ENCODE results near the gene GET4. TPM values are rescaled to one million over a fixed set of nuclear protein-coding genes. Genes with fewer than 3 reads are reported as not detected.
A peak's percentile ranks its signal among the peaks of the same experiment; 100 is the strongest.

The GET4 gene
- total and polyA plus RNA-seq, 2 donors from 2014 or later, result 44.8 to 80.8 TPM

GRCh38 chr7:842431-843031, 33.8 kb upstream of the GET4 start:
- H3K36me3 ChIP-seq (ENCODE audit: control insufficient read depth in 2 of 3, insufficient read depth in 3 of 3, low read length in 3 of 3), result peaks cover 0 to 41% (median 31%) of the 10 kb centered on the region in 3 donors
- no peaks in the 10 kb centered on the region for H3K27me3 ChIP-seq (ENCODE audit: control insufficient read depth, insufficient read depth, low read length)
- TF ChIP-seq CTCF (IDR thresholded peaks at IDR 0.05; ENCODE audit: borderline replicate concordance, extremely low read depth, insufficient read depth), result no peak
- no peaks in the 10 kb centered on the region for H3K9me3 ChIP-seq (ENCODE audit: control insufficient read depth in 2 of 3, insufficient read depth in 1 of 3, low read length in 3 of 3)
- DNase-seq, result peak in 1 of 5 donors; percentile 22
- FAIRE-seq, result no peak
- H3K9ac ChIP-seq (ENCODE audit: low read length in 3 of 3), result no peak overlapping the region
- no peaks in the 10 kb centered on the region for H3K4me1 ChIP-seq (ENCODE audit: control insufficient read depth in 2 of 3, insufficient read depth in 2 of 3, low read depth in 1 of 3, low read length in 3 of 3)
- H3K4me3 ChIP-seq (ENCODE audit: low read length in 3 of 3), result no peak overlapping the region
- intact Hi-C loops (cut with DNase I), result no loop called here
- no peak overlapping the region for H3K27ac ChIP-seq (ENCODE audit: low read depth in 2 of 2, low read length in 2 of 2)

- DNase-seq (no peak), FAIRE-seq (no peak)
- Histone ChIP-seq H3K4me1 (ENCODE audit: control insufficient read depth in 2 of 3, insufficient read depth in 2 of 3, low read depth in 1 of 3, low read length in 3 of 3) (no peaks in the 10 kb centered on the region), H3K27me3 (ENCODE audit: control insufficient read depth, insufficient read depth, low read length) (no peaks in the 10 kb centered on the region), H3K9me3 (ENCODE audit: control insufficient read depth in 2 of 3, insufficient read depth in 1 of 3, low read length in 3 of 3) (no peaks in the 10 kb centered on the region), H3K9ac (ENCODE audit: low read length in 3 of 3) (no peak overlapping the region), H3K36me3 (ENCODE audit: control insufficient read depth in 2 of 3, insufficient read depth in 3 of 3, low read length in 3 of 3) (peaks cover 0 to 41% (median 31%) of the 10 kb centered on the region in 3 donors), H3K27ac (ENCODE audit: low read depth in 2 of 2, low read length in 2 of 2) (no peak overlapping the region), H3K4me3 (ENCODE audit: low read length in 3 of 3) (no peak overlapping the region)
- TF ChIP-seq CTCF (IDR thresholded peaks at IDR 0.05; ENCODE audit: borderline replicate concordance, extremely low read depth, insufficient read depth), result no peak
- intact Hi-C loops (cut with DNase I), result no loop called here
Measured at GRCh38 chr7:843230-843629, 33.1 kb upstream of the GET4 start.

- no peaks in the 10 kb centered on the region for H3K4me1 ChIP-seq (ENCODE audit: control insufficient read depth in 2 of 3, insufficient read depth in 2 of 3, low read depth in 1 of 3, low read length in 3 of 3)
- no peaks in the 10 kb centered on the region for H3K9me3 ChIP-seq (ENCODE audit: control insufficient read depth in 2 of 3, insufficient read depth in 1 of 3, low read length in 3 of 3)
- intact Hi-C loops (cut with DNase I), result no loop called here
- H3K9ac ChIP-seq (ENCODE audit: low read length in 3 of 3), result no peak overlapping the region
- no peak for DNase-seq
- no peak overlapping the region for H3K4me3 ChIP-seq (ENCODE audit: low read length in 3 of 3)
- FAIRE-seq, result no peak
- no peak overlapping the region for H3K27ac ChIP-seq (ENCODE audit: low read depth in 2 of 2, low read length in 2 of 2)
- TF ChIP-seq CTCF (IDR thresholded peaks at IDR 0.05; ENCODE audit: borderline replicate concordance, extremely low read depth, insufficient read depth), result no peak
- no peaks in the 10 kb centered on the region for H3K27me3 ChIP-seq (ENCODE audit: control insufficient read depth, insufficient read depth, low read length)
- peaks cover 0 to 39% (median 26%) of the 10 kb centered on the region in 3 donors for H3K36me3 ChIP-seq (ENCODE audit: control insufficient read depth in 2 of 3, insufficient read depth in 3 of 3, low read length in 3 of 3)
Measured at GRCh38 chr7:844043-844442, 32.3 kb upstream of the GET4 start.

- H3K4me1 ChIP-seq (ENCODE audit: control insufficient read depth in 2 of 3, insufficient read depth in 2 of 3, low read depth in 1 of 3, low read length in 3 of 3), result no peaks in the 10 kb centered on the region
- H3K4me3 ChIP-seq (ENCODE audit: low read length in 3 of 3), result no peak overlapping the region
- no peak for FAIRE-seq
- no peak overlapping the region for H3K27ac ChIP-seq (ENCODE audit: low read depth in 2 of 2, low read length in 2 of 2)
- H3K36me3 ChIP-seq (ENCODE audit: control insufficient read depth in 2 of 3, insufficient read depth in 3 of 3, low read length in 3 of 3), result peaks cover 0 to 40% (median 28%) of the 10 kb centered on the region in 3 donors
- H3K27me3 ChIP-seq (ENCODE audit: control insufficient read depth, insufficient read depth, low read length), result no peaks in the 10 kb centered on the region
- intact Hi-C loops (cut with DNase I), result no loop called here
- H3K9ac ChIP-seq (ENCODE audit: low read length in 3 of 3), result no peak overlapping the region
- no peaks in the 10 kb centered on the region for H3K9me3 ChIP-seq (ENCODE audit: control insufficient read depth in 2 of 3, insufficient read depth in 1 of 3, low read length in 3 of 3)
- DNase-seq, result no peak
- TF ChIP-seq CTCF (IDR thresholded peaks at IDR 0.05; ENCODE audit: borderline replicate concordance, extremely low read depth, insufficient read depth), result no peak
Measured at GRCh38 chr7:844514-844913, 31.8 kb upstream of the GET4 start.

All from kidney (tissue), 14 donors.